H7 (cell line): Measurements from ENCODE around the gene GOLGA8B. TPM values are rescaled to one million over a fixed set of nuclear protein-coding genes. Genes with fewer than 3 reads are reported as not detected.
A peak's percentile ranks its signal among the peaks of the same experiment; 100 is the strongest.
"Not testable (repeated sequence)": the region's sequence is repeated elsewhere in the genome, so short reads cannot be mapped to it uniquely, and the experiment has no call there.

ENCODE experiments used
- DNase-seq: peaks from one replicate; pipeline ENCODE4 v3.0.0; 2012
- H3K27me3 ChIP-seq: 2 replicates; pipeline ENCODE4 v1.6.0; 2011; ENCODE audit warnings: mild to moderate bottlenecking, low read length; ENCODE audit not compliant: control insufficient read depth, insufficient read depth
- H3K36me3 ChIP-seq: replicated peaks from 2 replicates; pipeline ENCODE4 v1.5.1; 2011; ENCODE audit warnings: low read length; ENCODE audit not compliant: control insufficient read depth, insufficient read depth
- H3K4me3 ChIP-seq: 2 replicates; pipeline ENCODE4 v1.5.1; 2011; ENCODE audit warnings: low read depth, mild to moderate bottlenecking, control low read depth, low read length, moderate library complexity; ENCODE audit not compliant: insufficient read depth
- total RNA-seq: library from RNA; depleted of rRNA; stranded (reverse); fragments of >200 nt; shearing (Covaris generic); gene quantifications from 2 replicates; pipeline ENCODE4 v1.2.3, GENCODE V29; 2014

Gene GOLGA8B
- total RNA-seq, 1 experiment from 2014 or later: 18.8 TPM

DNA sequence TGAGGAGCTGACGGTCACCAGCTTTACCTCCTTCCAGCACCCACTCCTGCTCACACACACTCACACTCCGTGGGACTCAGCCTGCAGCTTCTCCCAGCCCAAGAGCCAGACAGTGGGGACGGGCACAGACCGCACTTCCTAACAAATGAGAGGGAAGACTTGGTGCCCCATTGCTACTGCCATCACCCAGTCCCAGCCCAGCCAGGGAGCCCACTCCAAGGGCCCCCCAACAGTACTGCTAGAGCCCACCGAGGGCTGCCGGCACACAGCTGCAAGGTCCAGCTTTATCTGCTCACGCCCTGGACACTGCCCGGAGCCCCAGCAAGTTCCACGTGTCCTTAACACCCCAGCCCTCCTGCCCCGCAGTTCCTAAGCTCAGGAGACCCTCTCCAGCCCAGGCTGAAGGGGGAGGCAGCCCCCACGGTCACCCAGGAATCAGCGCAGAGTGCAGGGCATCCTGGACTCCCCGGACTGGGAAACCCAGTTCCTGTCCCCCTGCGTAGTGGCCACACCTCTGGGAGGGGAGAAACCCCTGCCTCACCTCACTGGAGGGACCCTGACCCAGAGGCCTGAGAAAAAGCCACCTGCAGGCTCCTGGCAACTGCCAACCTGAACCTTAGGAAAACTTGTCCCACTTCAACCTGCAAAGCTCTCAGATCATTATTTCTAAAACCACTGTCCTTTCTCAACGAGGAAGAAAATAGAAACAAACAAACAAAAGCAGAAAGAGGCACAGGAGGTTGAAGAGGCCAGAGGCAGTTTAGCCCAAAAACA, 1.6 kb downstream of the GOLGA8B start:
- peak overlapping the region; percentile 82 for H3K4me3 ChIP-seq
- H3K27me3 ChIP-seq: peaks cover 22% of the 10 kb centered on the region
- DNase-seq, H3K36me3 ChIP-seq: not testable (repeated sequence)

DNA sequence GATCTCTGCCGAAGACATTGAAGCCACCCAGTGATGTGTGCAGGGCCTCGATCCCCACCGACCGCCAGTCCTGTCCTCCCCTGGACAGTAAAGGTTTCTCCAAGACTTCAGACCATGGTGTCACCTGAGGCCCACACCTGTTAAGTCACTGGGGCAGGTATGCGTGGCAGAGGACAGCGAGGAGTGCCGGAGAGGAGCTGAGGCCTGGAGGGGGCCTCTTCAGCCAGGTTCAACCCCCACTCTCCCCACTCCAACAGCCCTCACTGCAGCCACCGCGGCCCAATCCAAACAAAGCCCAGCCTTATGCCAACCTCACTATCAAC, 2.4 kb downstream of the GOLGA8B start:
- no peaks in the 10 kb centered on the region for H3K36me3 ChIP-seq
- no peak for DNase-seq
- no peak overlapping the region for H3K4me3 ChIP-seq
- peaks cover 22% of the 10 kb centered on the region for H3K27me3 ChIP-seq

DNA sequence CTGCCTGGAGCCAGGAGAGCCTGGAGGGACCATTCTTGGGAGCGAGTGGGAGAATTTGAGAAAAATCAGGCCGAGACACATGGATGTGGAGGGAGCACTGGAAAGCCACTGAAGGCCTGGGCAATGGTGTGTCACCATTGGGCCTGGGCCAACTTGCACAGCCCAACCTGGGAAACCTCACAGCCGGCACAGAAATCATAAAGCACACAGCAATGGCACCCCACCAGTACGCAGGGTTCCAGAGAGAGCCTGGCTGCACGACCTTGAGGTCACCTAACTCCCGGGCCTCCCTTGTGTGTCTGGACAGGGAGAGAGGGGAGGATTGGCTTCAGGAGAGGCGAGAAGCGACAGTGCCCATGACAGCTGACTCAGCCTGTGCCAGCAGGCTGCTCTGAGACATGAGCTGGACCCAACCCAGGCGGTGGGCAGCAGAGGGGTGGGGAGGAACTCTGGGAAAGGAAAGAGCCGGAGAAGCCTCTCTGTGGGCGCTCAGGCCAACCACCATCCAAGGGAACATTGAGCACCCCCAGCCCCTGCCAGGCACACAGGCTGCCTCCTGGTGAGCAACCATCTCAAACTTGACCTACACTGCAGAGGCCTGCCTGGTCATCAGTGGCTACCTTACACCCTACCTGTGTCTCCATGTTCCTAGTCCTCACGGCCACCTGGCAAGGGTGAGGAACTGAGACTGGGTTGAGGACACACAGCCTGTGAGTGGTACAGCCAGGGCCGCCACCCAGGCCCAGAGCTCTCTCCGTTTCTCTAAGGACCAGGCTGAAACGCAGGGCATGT, 3.0 kb downstream of the GOLGA8B start:
- not testable (repeated sequence) for H3K4me3 ChIP-seq, DNase-seq, H3K36me3 ChIP-seq
- peaks cover 22% of the 10 kb centered on the region for H3K27me3 ChIP-seq

DNA sequence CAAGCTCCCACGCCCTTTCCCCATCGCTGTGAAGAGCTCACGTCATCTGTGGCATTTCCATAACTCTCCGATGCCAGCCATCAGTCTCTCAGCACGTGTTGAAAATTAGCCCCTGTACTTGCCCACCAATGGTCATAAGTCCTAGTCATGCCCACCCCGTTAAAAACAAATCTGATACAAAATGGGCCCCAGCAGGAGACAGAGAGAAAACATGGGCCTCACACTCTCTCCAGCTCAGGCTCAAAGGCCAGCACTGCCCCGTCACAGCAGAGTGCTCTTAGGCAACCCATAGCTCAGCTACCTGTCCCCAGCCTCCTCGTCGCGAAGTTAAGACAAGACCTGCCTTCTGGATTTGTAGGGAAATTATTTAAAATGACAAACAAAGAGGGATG, 5.2 kb downstream of the GOLGA8B start:
- no peaks in the 10 kb centered on the region for H3K36me3 ChIP-seq
- DNase-seq: no peak
- H3K4me3 ChIP-seq: no peak overlapping the region
- peaks cover 3% of the 10 kb centered on the region; the same call in 1 of the 2 replicates for H3K27me3 ChIP-seq

DNA sequence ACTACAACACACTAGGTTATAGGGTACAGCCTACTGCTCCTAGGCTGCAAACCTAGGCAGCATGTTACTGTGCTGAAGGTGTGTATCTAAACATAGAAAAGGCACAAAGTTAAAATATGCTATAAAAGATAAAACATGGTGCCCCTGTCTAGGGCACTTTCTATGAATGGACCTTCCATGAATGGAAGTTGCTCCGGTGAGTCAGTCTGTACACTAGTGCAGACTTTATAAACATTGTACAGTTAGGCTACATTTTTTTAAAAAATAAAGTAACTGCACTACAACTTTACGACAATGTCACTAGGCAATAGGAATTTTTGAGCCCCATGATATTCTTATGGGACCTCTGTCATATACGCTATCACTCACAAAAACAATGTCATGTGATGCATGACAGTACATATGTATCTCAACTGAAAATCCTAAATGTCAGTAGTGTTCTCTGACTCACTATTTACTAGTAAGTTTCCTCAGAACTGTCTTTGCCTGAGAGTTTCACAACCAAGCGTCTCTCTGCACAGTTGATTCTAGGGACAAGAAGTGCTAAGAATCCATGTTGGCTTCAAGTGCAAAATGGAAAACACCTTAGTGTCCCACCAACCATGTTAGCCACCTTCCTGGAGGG, 5.7 kb downstream of the GOLGA8B start:
- not testable (repeated sequence) for DNase-seq, H3K27me3 ChIP-seq, H3K4me3 ChIP-seq, H3K36me3 ChIP-seq

DNA sequence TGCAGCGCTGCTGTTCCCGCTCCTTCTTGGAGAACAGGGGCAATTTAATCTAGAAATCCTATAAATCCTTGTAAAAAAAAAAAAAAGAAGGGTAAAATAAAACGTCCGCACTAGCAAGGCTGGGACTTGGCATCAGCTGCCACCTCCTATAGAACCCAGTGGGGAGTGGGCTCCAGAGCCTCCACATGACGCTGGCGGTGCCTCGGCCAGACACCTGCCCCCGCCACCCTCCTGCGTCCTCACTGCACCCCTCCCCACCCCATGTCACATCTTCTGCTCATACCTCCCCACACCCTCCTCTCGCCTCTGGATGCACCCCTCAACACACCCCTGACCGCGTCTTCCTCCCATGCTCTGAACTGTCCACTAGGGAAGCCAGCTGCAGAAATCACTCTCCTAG, 8.4 kb downstream of the GOLGA8B start:
- not testable (repeated sequence) for H3K36me3 ChIP-seq, H3K27me3 ChIP-seq, H3K4me3 ChIP-seq, DNase-seq

DNA sequence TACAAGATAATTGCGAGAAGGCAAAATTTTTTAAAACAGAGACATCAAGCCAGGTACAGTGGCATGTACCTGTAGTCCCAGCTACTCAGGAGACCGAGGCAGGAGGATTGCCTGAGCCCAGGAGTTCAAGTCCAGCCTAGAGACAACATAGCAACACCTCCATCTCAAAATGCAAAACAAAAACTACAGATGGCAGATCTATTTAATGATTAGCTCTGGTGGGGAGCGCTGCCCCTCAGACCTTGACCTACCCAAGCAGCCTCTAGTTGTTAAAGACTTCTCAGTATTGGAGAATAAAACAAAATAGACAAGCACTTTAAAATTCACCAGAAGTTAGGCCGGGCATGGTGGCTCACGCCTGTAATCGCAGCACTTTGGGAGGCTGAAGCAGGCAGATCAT, 10.5 kb downstream of the GOLGA8B start:
- H3K27me3 ChIP-seq, DNase-seq, H3K4me3 ChIP-seq, H3K36me3 ChIP-seq: not testable (repeated sequence)

DNA sequence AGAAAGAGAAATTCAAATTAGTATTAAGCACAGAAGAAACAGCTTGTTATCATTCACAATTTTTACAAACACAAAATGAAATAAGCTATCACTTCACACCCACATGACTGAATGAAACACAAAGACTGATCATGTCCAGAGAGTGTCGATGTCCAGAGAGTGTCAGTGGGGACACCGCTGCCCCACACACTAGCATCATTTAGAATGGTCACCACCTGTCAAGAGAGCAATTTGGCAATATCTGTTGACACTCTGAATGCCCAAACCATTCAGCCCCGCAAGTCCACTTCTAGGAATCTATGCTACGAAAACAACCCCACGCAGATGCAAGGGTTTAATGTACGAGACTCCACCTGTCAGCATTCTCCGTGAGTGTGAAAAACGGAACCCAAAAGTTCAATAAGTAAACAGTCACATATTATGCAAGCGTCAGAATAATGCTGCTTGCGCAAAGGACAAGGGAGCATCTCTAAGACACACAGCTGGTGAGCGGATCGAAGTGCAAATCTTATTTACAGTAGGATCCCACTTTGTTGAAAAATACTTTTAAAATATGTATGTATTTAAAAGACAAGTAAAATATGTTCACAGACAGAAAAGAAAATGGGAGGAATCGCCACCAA, 11.3 kb downstream of the GOLGA8B start:
- not testable (repeated sequence) for DNase-seq, H3K36me3 ChIP-seq

DNA sequence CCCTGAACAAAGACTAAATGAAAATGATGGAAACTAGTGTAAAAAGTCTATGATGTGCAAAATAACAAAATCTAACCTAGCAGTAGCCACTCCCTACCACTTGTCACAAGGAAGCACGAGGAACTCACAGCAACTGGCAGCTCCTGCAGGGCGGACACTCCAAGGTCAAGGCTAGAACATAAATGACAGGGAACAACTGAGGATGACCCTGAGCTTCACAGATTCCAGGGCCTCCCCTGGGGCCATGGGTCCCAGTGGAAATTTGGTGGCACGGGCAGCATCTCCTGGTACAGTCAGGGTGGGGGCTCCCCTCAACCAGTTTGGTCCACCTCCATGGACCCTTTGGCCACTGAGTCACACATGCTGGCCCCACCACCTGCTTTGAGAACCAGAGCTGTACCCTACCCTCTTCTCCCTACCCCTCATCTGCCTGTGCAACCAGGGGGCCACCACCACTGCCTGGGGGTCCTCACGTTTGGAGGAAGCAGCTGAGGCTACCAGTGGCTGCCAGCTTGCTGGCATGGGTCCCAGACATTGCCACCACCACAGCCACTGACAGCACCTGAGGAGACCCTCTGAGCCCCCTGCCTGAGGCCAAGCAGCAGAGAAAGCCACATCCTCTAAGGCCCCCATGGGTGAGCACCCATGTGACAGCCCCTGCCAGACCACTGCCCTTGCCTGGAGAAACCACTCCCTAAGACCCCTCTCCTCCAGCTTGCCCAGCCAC, 13.6 kb downstream of the GOLGA8B start:
- H3K36me3 ChIP-seq, H3K4me3 ChIP-seq, DNase-seq, H3K27me3 ChIP-seq: not testable (repeated sequence)

More for the DNA sequence above, 11.3 kb downstream of the GOLGA8B start:
- not testable (repeated sequence) for H3K27me3 ChIP-seq, H3K4me3 ChIP-seq

DNA sequence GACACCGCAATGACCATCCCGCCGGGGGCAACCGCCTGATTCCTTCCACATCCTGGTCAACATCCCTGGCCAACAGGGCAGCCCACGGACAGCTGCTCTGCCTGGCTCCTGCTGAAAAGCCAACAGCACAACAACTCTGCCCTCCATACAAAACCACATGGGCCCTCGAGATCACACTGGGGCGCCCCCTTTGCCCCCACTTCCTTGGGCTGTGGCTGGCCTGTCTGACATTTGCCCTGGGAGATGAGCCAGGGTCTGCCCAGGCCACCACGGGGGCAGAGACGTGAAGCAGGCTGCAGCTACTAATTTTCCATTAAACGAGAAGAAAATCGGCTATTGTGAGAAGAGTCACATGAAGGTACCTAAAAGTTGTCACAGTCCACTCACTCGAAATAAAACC, 16.3 kb downstream of the GOLGA8B start:
- DNase-seq, H3K4me3 ChIP-seq, H3K36me3 ChIP-seq, H3K27me3 ChIP-seq: not testable (repeated sequence)

DNA sequence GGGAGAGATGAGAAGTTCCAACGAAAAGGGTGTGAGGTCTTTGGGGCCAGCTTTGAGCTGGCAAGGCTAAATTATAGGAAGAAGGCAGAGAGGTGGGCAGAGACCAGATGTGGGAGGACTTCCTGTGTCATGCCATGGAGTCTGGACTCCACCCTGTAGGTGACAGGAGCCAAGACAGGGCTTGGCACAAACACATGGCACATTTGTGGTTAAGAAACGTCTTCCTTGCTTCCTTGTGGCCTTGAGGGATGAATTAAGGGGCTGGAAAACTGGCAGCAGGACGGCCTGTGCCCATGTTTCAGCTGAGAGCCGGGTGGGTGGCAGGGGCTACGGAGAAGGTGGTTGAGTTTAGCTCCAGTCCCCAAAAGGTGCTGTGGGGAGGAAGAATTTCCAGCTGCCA, 18.7 kb downstream of the GOLGA8B start:
- not testable (repeated sequence) for H3K27me3 ChIP-seq, DNase-seq, H3K36me3 ChIP-seq, H3K4me3 ChIP-seq

DNA sequence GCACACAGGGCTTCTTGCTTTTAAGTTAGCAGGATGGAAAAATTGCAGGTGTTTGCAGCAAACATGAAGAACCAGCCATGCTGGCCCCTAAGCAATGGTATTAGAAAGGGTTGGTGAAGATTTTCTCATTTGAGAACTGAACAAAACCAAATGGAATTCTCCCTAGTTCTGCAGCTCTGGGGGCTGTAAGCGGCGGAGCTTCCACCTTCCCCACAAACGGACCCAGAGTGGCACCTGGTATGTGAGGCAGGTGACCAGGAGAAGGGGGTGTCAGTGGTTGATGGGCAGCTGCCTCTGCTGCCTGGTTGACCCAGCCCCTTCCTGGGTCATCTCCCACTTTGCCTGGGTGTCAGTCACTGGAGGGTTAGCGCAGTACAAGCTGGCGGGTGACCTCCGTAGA, 22.6 kb downstream of the GOLGA8B start:
- not testable (repeated sequence) for H3K4me3 ChIP-seq, DNase-seq, H3K27me3 ChIP-seq, H3K36me3 ChIP-seq

DNA sequence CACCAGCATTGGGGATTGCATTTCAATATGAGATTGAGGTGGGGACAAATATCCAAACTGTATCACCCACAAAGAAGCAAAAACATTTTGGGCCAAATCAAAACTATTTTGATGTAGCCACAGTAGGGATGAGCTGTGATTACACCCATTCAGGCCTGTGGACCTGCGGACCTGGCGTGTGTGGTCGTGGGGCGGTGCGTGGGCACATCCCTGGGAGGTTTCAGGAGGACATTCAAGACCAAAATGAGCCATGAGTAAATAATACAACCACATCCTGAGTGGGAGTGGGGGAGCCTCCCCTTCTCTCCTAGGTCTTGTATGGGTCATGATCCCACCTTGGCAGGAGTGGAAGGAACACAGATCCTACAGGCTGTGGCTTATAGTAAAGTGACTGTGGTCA, 23.7 kb downstream of the GOLGA8B start:
- H3K27me3 ChIP-seq, DNase-seq, H3K4me3 ChIP-seq, H3K36me3 ChIP-seq: not testable (repeated sequence)

DNA sequence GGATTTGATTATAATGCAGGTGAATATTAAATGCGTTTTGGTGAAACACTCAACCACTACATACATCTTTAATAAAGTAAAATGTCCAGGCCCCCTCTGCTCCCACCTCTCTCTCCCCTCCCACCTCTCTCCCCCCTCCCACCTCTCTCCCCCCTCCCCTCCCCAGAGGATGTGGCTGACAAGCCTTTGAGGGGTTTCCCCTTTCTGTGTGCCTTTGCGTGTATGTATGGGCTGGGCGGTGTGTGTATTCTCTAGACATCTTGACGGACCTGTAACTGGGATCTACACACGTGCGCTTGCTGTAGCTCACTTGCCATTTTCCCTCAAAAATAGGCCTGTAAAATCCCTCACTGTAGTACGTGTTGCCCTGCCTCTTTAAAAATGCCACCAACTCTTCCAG, 28.3 kb downstream of the GOLGA8B start:
- not testable (repeated sequence) for H3K4me3 ChIP-seq, H3K27me3 ChIP-seq, H3K36me3 ChIP-seq, DNase-seq
